ENCODE measurements around the gene HAS3.
"Not testable (repeated sequence)": the region's sequence is repeated elsewhere in the genome, so short reads cannot be mapped to it uniquely, and the experiment has no call there.

HAS3 gene

GRCh38 chr16:69105501-69106361, at the start of gene HAS3:
HAS3 (plus strand) TSS chr16:69105653; CDS start chr16:69109396, 3,743 bp downstream.
- DNase-seq: peak; percentile 27

GRCh38 chr16:69055980-69056379, 49.5 kb upstream of the HAS3 start:
- DNase-seq: no peak

GRCh38 chr16:69056421-69056820, 49.0 kb upstream of the HAS3 start:
- DNase-seq: no peak

GRCh38 chr16:69057400-69058378, 47.8 kb upstream of the HAS3 start:
- DNase-seq: no peak

GRCh38 chr16:69063491-69063890, 42.0 kb upstream of the HAS3 start:
- DNase-seq: not testable (repeated sequence)

GRCh38 chr16:69064124-69064763, 41.2 kb upstream of the HAS3 start:
- no peak for DNase-seq

- DNase-seq: no peak
Observed at GRCh38 chr16:69064764-69065313, 40.6 kb upstream of the HAS3 start.

- no peak for DNase-seq
Observed at GRCh38 chr16:69069504-69069903, 35.9 kb upstream of the HAS3 start.

GRCh38 chr16:69071036-69071435, 34.4 kb upstream of the HAS3 start:
- DNase-seq: no peak

GRCh38 chr16:69072640-69072974, 32.8 kb upstream of the HAS3 start:
- no peak for DNase-seq

GRCh38 chr16:69073181-69073702, 32.2 kb upstream of the HAS3 start:
- DNase-seq: no peak

- DNase-seq: no peak
Observed at GRCh38 chr16:69077251-69077650, 28.2 kb upstream of the HAS3 start.

- no peak for DNase-seq
Observed at GRCh38 chr16:69078073-69078472, 27.4 kb upstream of the HAS3 start.

GRCh38 chr16:69079697-69080096, 25.8 kb upstream of the HAS3 start:
- DNase-seq: no peak

GRCh38 chr16:69083306-69083941, 22.0 kb upstream of the HAS3 start:
- DNase-seq: no peak

- DNase-seq: no peak
Observed at GRCh38 chr16:69084289-69084688, 21.2 kb upstream of the HAS3 start.

GRCh38 chr16:69085032-69085695, 20.3 kb upstream of the HAS3 start:
- no peak for DNase-seq

GRCh38 chr16:69087161-69087581, 18.3 kb upstream of the HAS3 start:
- no peak for DNase-seq

GRCh38 chr16:69088684-69089083, 16.8 kb upstream of the HAS3 start:
- no peak for DNase-seq

GRCh38 chr16:69089091-69089910, 16.2 kb upstream of the HAS3 start:
- DNase-seq: peak; percentile 47

- peak; percentile 74 for DNase-seq
Observed at GRCh38 chr16:69093974-69094373, 11.5 kb upstream of the HAS3 start.
